Endothelial cell of umbilical vein (primary cell): ENCODE measurements around the gene SLC39A8. TPM values are rescaled to one million over a fixed set of nuclear protein-coding genes. Genes with fewer than 3 reads are reported as not detected.

Experiments used
- BruUV-seq: library from RNA; stranded (reverse); fragments of 400-500 nt; replicated peaks from 2 replicates; lab custom pipeline; 2021; lab: Mats Ljungman, UMichigan
- CTCF ChIA-PET: fragments of 300-600, 350-600 bp; sonication (Branson Sonifier 250); formaldehyde crosslinking; loops from one replicate; lab custom pipeline; 2021; ENCODE audit warnings: antibody characterized with exemption, inconsistent platforms; lab: Charles Lee
- POLR2A ChIA-PET: fragments of 300-600, 350-600 bp; sonication (Branson Sonifier 250); formaldehyde crosslinking; loops from one replicate; lab custom pipeline; 2021; ENCODE audit warnings: antibody characterized with exemption, inconsistent platforms; lab: Charles Lee
- DNase-seq: peaks from one replicate; pipeline ENCODE4 v3.0.0-alpha.2; 2011; ENCODE audit warnings: low read depth, low spot score
- FAIRE-seq: peaks from 2 replicates; lab custom pipeline; 2011; peaks lifted over from hg19 to GRCh38; lab: Jason Lieb, UNC
- H2AFZ ChIP-seq: 2 replicates; pipeline ENCODE4 v1.6.0; 2012; ENCODE audit warnings: low read depth, low read length, control low read depth, inconsistent platforms
- H3K27ac ChIP-seq: 2 replicates; pipeline ENCODE4 v1.5.1; 2011; ENCODE audit warnings: low read depth, mild to moderate bottlenecking, control low read depth, low read length, moderate library complexity; ENCODE audit not compliant: insufficient read depth
- H3K27me3 ChIP-seq, 2 experiments: 2 replicates each; pipeline versions ENCODE4 v1.6.0 to v1.6.1; 2011; ENCODE audit warnings: low read length in 2 of 2, mixed read lengths in 1 of 2; ENCODE audit not compliant: control insufficient read depth in 2 of 2, insufficient read depth in 2 of 2
- H3K36me3 ChIP-seq, 2 experiments: 2 replicates in 1 of 2; 3 replicates in 1 of 2; pipeline ENCODE4 v1.5.1; 2011; ENCODE audit warnings: low read length in 2 of 2, mild to moderate bottlenecking in 1 of 2, moderate library complexity in 1 of 2; ENCODE audit not compliant: control insufficient read depth in 2 of 2, insufficient read depth in 2 of 2; ENCODE audit errors: extremely low read depth in 1 of 2
- H3K4me1 ChIP-seq: 3 replicates; pipeline ENCODE4 v1.5.1; 2011; ENCODE audit warnings: mild to moderate bottlenecking, low read length; ENCODE audit not compliant: control insufficient read depth, insufficient read depth; ENCODE audit errors: extremely low read depth
- H3K4me2 ChIP-seq: 2 replicates; pipeline ENCODE4 v1.6.1; 2011; ENCODE audit warnings: low read length, control low read depth, mixed read lengths; ENCODE audit not compliant: insufficient read depth
- H3K4me3 ChIP-seq, 3 experiments: fragments of 200-600 bp in 1 of 3; sonication (generic), shearing (Covaris generic) in 1 of 3; replicated peaks in 1 of 3; 2 replicates each; pipeline ENCODE4 v1.5.1; 2011 to 2016; ENCODE audit warnings: control low read depth in 3 of 3, low read length in 3 of 3, mild to moderate bottlenecking in 2 of 3, inconsistent platforms in 1 of 3, low read depth in 1 of 3, moderate library complexity in 1 of 3; ENCODE audit not compliant: insufficient read depth in 1 of 3
- H3K79me2 ChIP-seq: 2 replicates; pipeline ENCODE4 v1.6.0; 2012; ENCODE audit warnings: low read length, inconsistent platforms; ENCODE audit not compliant: control insufficient read depth, insufficient read depth
- H3K9ac ChIP-seq: replicated peaks from 2 replicates; pipeline ENCODE3; 2011; ENCODE audit warnings: low read length, control low read depth; ENCODE audit not compliant: insufficient read depth; ENCODE audit errors: extremely low read depth
- H3K9me1 ChIP-seq: replicated peaks from 3 replicates; pipeline ENCODE4 v1.6.0; 2011; ENCODE audit warnings: mild to moderate bottlenecking, low read length; ENCODE audit not compliant: control insufficient read depth, insufficient read depth; ENCODE audit errors: extremely low read depth
- H3K9me3 ChIP-seq: replicated peaks from 2 replicates; pipeline ENCODE4 v1.5.1; 2012; ENCODE audit warnings: low read length, inconsistent platforms; ENCODE audit not compliant: control insufficient read depth, insufficient read depth
- H4K20me1 ChIP-seq: replicated peaks from 2 replicates; pipeline ENCODE3; 2011; ENCODE audit warnings: mild to moderate bottlenecking, low read length; ENCODE audit not compliant: control insufficient read depth, insufficient read depth; ENCODE audit errors: extremely low read depth
- CTCF ChIP-seq, 2 donors: IDR thresholded peaks; 1 replicate in 1 of 2; 2 replicates in 1 of 2; pipeline ENCODE4 v1.5.1; 2011; ENCODE audit warnings: low read length in 2 of 2, mild to moderate bottlenecking in 2 of 2, moderate library complexity in 2 of 2, control low read depth in 1 of 2, inconsistent platforms in 1 of 2, low read depth in 1 of 2; ENCODE audit not compliant: insufficient read depth in 1 of 2; ENCODE audit errors: extremely low read depth in 1 of 2
- EZH2 ChIP-seq: IDR thresholded peaks from 2 replicates; pipeline ENCODE4 v1.6.1; 2012; ENCODE audit warnings: borderline replicate concordance, low read depth, mild to moderate bottlenecking, moderate library complexity, low read length, inconsistent platforms; ENCODE audit not compliant: severe bottlenecking
- FOS ChIP-seq: IDR thresholded peaks from 2 replicates; pipeline ENCODE4 v1.6.1; 2011; ENCODE audit warnings: mild to moderate bottlenecking, low read length, moderate library complexity, borderline replicate concordance; ENCODE audit not compliant: insufficient read depth
- GATA2 ChIP-seq: IDR thresholded peaks from 2 replicates; pipeline ENCODE4 v1.7.0; 2011; ENCODE audit warnings: low read depth, mild to moderate bottlenecking, moderate library complexity, mixed read lengths, low read length; ENCODE audit not compliant: insufficient read length, insufficient read depth
- JUN ChIP-seq: IDR thresholded peaks from 2 replicates; pipeline ENCODE4 v1.6.1; 2011; ENCODE audit warnings: borderline replicate concordance, low read depth; ENCODE audit not compliant: insufficient read length, insufficient read depth
- MYC ChIP-seq: IDR thresholded peaks from one replicate; pipeline ENCODE4 v1.6.1; 2011; ENCODE audit warnings: mild to moderate bottlenecking, low read depth, low read length
- POLR2A ChIP-seq: IDR thresholded peaks from 2 replicates; pipeline ENCODE4 v1.6.1; 2012; ENCODE audit warnings: low read depth, mild to moderate bottlenecking, control low read depth, low read length
- POLR2AphosphoS5 ChIP-seq: IDR thresholded peaks from 2 replicates; pipeline ENCODE4 v1.6.1; 2012; ENCODE audit warnings: low read depth, mild to moderate bottlenecking, control low read depth, low read length, moderate library complexity; ENCODE audit not compliant: insufficient read depth
- dilution Hi-C: fragments of 300-500 bp; cut with MboI; formaldehyde crosslinking; loops from one replicate; pipeline ENCODE4 v1.15.0; 2019; ENCODE audit warnings: low sequenced_read_pairs; ENCODE audit not compliant: extremely low pct_ligation_motif_present
- intact Hi-C: fragments of 100-400 bp; cut with micrococcal nuclease; formaldehyde crosslinking; loops from one replicate; pipeline ENCODE4 v1.10.0; 2022
- polyA plus RNA-seq, 4 experiments: library from polyadenylated mRNA; depleted of rRNA in 3 of 4; stranded (reverse) in 3 of 4; unstranded in 1 of 4; fragments of >200 nt; gene quantifications; 2 replicates each; pipeline versions ENCODE4 v1.2.1 to v1.2.3, GENCODE V29; 2011 to 2012; ENCODE audit warnings: missing spikeins in 1 of 4
- total RNA-seq: library from RNA; stranded (reverse); gene quantifications from 2 replicates; pipeline ENCODE4 v1.2.3, GENCODE V29; 2021
- TF ChIP-seq, protein P1 (sequence below): IDR thresholded peaks from 2 replicates; pipeline ENCODE4 v1.6.1; 2011; ENCODE audit not compliant: insufficient read depth, insufficient read length

Gene SLC39A8
- total and polyA plus RNA-seq, 2 donors (not counting 3 experiments of a cell fraction or from before 2014, with no cell fraction given): 1.7 to 6.7 TPM

DNA sequence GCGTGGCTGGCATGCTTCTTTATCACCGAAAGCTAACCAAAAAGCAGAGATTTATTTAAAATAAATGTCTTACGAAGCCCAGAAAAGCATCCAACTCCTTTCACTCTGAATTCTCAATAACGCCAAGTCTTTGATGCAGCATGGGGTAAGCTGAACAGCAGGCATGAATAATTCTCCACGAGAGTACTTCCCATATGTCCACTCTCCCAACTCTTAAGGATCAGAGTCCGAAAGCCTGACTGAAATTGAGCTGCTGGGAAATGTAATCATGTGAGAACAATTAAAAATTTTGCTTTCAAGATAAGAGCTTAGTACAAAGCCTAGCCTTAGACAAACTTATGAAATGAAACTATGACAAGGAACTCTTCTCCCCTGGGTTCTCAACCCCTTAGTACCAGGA, 7.5 kb upstream of the SLC39A8 start:
- H3K9me1 ChIP-seq: no peaks in the 10 kb centered on the region
- H3K4me3 ChIP-seq: no peak overlapping the region
- no TSS peak for BruUV-seq
- H4K20me1 ChIP-seq: no peaks in the 10 kb centered on the region
- TF ChIP-seq, protein P1, sequence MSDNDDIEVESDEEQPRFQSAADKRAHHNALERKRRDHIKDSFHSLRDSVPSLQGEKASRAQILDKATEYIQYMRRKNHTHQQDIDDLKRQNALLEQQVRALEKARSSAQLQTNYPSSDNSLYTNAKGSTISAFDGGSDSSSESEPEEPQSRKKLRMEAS: no peak
- TF ChIP-seq EZH2 (no peak), MYC (no peak), POLR2A (no peak), POLR2AphosphoS5 (no peak), JUN (no peak), FOS (no peak), GATA2 (no peak), CTCF (IDR thresholded peaks at IDR 0.05; ENCODE audit: extremely low read depth in 1 of 2, insufficient read depth in 1 of 2, low read depth in 1 of 2, low read length in 2 of 2) (no peak)
- no peak for FAIRE-seq
- dilution Hi-C loops (no loop called here), intact Hi-C loops (no loop called here)
- peaks cover 6 to 28% of the 10 kb centered on the region in 2 experiments for H3K27me3 ChIP-seq
- ChIA-PET CTCF (interaction anchor here (0.8 to 1.1 kb wide), 2 partner anchors 10 to 39 kb away, joined by 3 read pairs; no protein-coding TSS in a partner anchor), POLR2A (no interaction called here)
- H3K4me1 ChIP-seq: no peaks in the 10 kb centered on the region
- H3K9ac ChIP-seq: no peak overlapping the region
- H3K4me2 ChIP-seq: no peak overlapping the region
- H3K79me2 ChIP-seq: no peaks in the 10 kb centered on the region
- H3K36me3 ChIP-seq: no peaks in the 10 kb centered on the region
- no peaks in the 10 kb centered on the region for H3K9me3 ChIP-seq
- no peak for DNase-seq
- H2AFZ ChIP-seq: no peak overlapping the region
- H3K27ac ChIP-seq: no peak overlapping the region
